ENCODE data around the gene MRPL28. TPM values are rescaled to one million over a fixed set of nuclear protein-coding genes. Genes with fewer than 3 reads are reported as not detected.

Gene MRPL28
- total RNA-seq, 2 experiments from 2014 or later: 68.3 to 74.0 TPM

DNA sequence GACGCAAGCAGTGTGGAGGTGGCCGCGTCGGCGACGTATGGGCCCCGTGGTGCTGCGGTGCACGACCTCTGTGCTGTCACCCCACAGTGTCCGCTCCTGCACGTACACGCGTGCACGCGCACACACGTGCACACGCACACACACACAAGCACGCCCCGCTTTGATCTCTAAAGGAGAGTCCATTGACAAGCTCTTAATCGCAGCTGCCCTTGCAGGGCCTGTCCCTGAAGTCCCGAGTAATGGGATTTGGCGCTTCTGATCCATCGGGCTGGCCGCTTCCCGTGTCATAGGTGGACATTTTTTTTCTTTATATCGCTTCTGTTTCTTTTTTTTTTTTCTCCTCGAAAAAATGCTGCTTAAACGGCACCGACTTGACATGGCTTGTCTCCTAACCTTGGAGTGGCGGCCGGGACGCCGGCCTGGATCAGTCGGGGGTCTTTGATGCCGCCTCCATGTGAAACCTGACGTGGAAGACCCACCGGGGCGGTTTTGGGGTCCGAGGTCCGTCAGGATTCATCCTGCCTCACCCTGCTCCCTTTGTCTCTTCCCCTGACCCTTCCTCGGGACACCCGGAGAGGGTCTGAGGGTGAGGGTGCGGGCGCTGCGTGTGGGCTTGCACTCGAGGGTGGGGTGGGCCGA, 9.5 kb downstream of the MRPL28 start:
- CTCF ChIA-PET: interaction anchor here (1.0 to 3.1 kb wide), 10 partner anchors 10 to 295 kb away, joined by 4 to 17 read pairs (median 6); partner anchors contain the start of gene MRPL28
- H3K27ac Mint-ChIP-seq: no peak overlapping the region
- H3K4me3 Mint-ChIP-seq: no peak overlapping the region
- no peak for DNase-seq
- H3K4me1 Mint-ChIP-seq (ENCODE audit: low read depth): peaks cover 4% of the 10 kb centered on the region
- intact Hi-C loops (cut with micrococcal nuclease): no loop called here
- no peaks in the 10 kb centered on the region for H3K36me3 Mint-ChIP-seq (ENCODE audit: low read depth)
- H3K27me3 Mint-ChIP-seq (ENCODE audit: low read depth): no peaks in the 10 kb centered on the region
- no peaks in the 10 kb centered on the region for H3K9me3 Mint-ChIP-seq

DNA sequence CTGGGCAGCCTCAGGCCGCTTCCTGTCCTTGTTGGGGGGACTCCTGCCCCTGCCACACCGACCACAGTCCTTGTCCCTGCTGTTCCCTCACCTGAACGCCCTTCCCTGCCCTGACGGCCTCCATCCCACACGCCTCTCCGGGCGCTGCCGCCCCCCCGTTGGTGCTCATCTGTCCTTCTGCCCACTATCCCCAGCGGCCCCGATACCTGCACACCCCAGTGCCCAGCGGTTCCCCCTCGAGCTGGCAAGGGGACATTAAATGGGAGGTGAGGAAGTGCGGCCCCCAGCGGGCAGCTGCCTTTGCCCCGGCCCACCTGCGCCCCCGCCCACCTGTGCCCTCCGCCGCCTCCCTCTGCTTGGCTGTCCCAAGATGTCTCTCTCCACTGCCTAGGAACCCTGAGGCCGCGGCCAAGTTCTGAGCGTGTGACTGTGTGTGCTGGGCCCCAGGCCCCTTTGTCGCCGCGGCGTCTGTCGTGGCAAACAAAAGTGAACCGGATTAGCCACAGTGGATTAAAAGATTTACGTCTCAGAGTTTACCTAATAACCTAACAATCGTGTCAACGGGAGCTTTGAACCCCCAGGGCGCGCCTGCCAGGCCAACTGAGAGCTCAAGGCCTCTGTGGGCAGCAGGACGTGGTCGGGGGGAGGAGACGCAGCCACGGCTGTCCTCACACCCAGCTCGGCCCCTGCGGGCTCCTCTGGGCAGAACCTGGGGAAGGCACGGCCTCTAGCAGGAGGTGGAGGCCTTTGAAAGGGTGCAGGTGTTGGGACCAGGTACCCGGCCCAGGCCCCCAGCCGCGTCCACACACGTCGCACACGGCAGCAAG, 10.3 kb downstream of the MRPL28 start:
- no peaks in the 10 kb centered on the region for H3K36me3 Mint-ChIP-seq (ENCODE audit: low read depth)
- intact Hi-C loops (cut with micrococcal nuclease): no loop called here
- no peak overlapping the region for H3K27ac Mint-ChIP-seq
- no peaks in the 10 kb centered on the region for H3K9me3 Mint-ChIP-seq
- DNase-seq: no peak
- CTCF ChIA-PET: interaction anchor here (1.4 to 3.1 kb wide), 2 partner anchors 132 to 294 kb away, joined by 5 to 13 read pairs; no protein-coding TSS in a partner anchor
- no peaks in the 10 kb centered on the region for H3K27me3 Mint-ChIP-seq (ENCODE audit: low read depth)
- H3K4me3 Mint-ChIP-seq: no peak overlapping the region
- H3K4me1 Mint-ChIP-seq (ENCODE audit: low read depth): peaks cover 10% of the 10 kb centered on the region

DNA sequence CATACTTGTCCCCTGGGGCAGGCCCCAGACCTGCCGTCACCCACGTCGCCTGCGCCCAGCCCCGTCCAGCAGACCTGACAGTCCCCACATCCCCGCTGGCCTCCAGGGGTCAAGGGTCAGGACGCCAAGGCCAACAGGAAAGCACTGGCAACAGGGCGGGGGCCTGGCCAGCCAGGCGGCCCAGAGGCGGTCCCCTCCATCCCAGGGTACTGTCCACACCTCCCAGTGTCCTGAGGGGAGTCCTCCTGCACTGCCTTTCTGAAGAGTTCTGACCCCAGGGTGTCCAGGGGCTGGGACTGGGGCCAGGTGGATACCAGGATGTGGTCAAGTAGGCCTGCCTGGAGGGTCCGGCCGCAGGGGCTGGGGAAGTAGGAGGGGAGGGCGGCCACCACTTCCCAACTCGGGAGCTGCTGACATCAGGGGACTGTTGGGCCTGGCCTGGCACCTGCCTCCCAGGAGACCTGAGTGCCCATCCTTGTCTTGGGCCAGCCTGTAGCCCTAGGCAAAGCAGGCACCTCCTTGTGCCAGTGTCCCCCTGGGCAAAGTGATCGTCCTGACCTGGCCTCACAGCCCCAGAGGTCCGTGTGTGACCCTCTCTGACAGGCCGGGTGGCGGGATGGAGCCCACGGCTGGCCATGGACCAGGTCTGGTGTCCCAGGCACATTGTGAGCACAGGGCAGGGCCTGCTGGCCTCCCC, 11.1 kb downstream of the MRPL28 start:
- Mint-ChIP-seq H3K4me1 (ENCODE audit: low read depth) (peaks cover 16% of the 10 kb centered on the region), H3K27ac (no peak overlapping the region), H3K36me3 (ENCODE audit: low read depth) (no peaks in the 10 kb centered on the region), H3K27me3 (ENCODE audit: low read depth) (no peaks in the 10 kb centered on the region), H3K9me3 (no peaks in the 10 kb centered on the region), H3K4me3 (no peak overlapping the region)
- CTCF ChIA-PET: no interaction called here
- intact Hi-C loops (cut with micrococcal nuclease): no loop called here
- no peak for DNase-seq

DNA sequence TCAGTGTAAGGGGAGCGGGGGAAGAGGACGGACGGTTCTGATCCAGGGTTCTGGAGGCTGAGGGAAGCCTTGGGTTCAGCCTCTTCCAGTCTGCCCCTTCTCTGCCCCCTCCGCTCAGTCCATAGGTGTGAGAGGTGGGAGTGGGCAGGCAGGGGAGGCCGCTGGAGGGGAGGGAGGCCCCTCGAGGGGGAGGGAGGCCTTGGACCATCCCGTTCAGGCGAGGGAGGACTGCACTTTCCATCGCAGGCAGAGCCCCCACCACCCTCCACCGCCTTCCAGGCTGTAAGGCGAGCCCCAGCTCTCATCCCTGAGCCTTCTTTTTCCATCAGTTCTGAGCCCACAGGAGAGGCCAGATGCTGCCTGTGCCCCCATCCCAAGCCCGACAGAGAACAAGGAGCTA, 13.6 kb downstream of the MRPL28 start:
- H3K4me1 Mint-ChIP-seq (ENCODE audit: low read depth): peaks cover 18% of the 10 kb centered on the region
- H3K9me3 Mint-ChIP-seq: no peaks in the 10 kb centered on the region
- no peak overlapping the region for H3K4me3 Mint-ChIP-seq
- CTCF ChIA-PET: interaction anchor here (1.1 kb wide), 1 partner anchor 251 kb away, joined by 3 read pairs; no protein-coding TSS in a partner anchor
- H3K36me3 Mint-ChIP-seq (ENCODE audit: low read depth): no peaks in the 10 kb centered on the region
- no peak for DNase-seq
- H3K27ac Mint-ChIP-seq: no peak overlapping the region
- no peaks in the 10 kb centered on the region for H3K27me3 Mint-ChIP-seq (ENCODE audit: low read depth)
- intact Hi-C loops (cut with micrococcal nuclease): no loop called here

DNA sequence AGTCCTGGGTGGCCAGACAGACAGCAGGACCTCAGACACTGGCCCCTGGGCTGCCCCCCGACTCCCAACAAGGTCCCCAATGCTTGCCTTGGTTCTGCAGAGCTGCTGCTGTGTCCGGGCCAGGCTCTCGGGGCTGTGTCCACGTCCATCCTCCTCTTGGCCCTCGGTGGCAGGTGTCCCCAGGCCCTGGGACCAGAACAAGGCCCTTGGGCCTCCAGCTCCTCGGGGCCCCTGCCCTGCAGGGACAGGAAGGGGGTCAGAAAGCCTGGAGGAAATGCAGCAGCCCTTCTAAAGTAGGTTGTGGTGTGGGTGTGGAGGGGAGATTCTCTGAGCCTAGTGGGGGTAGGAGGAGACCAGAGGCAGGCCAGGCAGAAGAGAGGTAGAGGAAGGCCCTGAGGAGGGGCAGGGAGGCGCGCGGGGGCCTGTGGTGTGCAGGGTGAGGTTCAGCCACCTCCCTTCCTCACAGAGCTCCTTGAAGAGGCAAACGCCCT, 15.3 kb downstream of the MRPL28 start:
- H3K27me3 Mint-ChIP-seq (ENCODE audit: low read depth): no peaks in the 10 kb centered on the region
- intact Hi-C loops (cut with micrococcal nuclease): loop anchor here (5.0 kb wide), 1 partner anchor 103 kb away; no protein-coding TSS in a partner anchor

DNA sequence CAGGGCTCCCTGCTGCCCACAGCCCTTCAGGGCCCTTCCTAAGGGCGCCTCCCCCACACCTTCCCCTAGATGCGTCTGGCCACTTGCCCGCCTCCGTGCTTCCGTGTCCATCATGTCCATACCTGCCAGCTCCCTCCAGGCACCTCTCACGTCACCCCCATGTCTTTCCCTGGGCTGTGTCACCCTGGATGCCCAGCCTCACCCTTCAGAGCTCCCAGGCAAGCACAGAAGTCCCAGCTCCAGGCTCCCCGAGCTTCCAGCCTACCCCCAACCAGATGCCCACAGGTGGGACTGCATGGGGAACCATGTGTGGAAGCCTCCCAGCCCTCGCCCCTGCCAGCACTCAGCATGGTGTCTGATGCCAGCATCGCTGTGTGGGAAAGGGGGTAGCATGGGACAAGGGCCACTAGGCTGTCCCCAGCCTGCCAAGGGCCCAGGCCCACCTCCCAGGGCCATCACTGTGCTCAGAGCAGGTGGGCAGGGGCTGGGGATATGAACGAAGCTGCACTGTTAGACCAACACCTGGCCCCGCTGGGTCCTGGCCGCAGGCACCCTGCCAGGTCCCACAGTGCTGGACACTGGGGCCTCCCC, 16.0 kb downstream of the MRPL28 start:
- Mint-ChIP-seq H3K27ac (no peak overlapping the region), H3K36me3 (ENCODE audit: low read depth) (peaks cover 4% of the 10 kb centered on the region), H3K9me3 (no peaks in the 10 kb centered on the region), H3K4me3 (no peak overlapping the region), H3K4me1 (ENCODE audit: low read depth) (peaks cover 37% of the 10 kb centered on the region), H3K27me3 (ENCODE audit: low read depth) (no peaks in the 10 kb centered on the region)
- CTCF ChIA-PET: interaction anchor here (1.5 kb wide), 1 partner anchor 258 kb away, joined by 7 read pairs; no protein-coding TSS in a partner anchor
- no peak for DNase-seq
- intact Hi-C loops (cut with micrococcal nuclease): loop anchor here (5.0 kb wide), 1 partner anchor 102 kb away; no protein-coding TSS in a partner anchor

More for the DNA sequence above, 15.3 kb downstream of the MRPL28 start:
- peaks cover 4% of the 10 kb centered on the region for H3K36me3 Mint-ChIP-seq (ENCODE audit: low read depth)
- CTCF ChIA-PET: interaction anchor here (1.5 kb wide), 1 partner anchor 258 kb away, joined by 7 read pairs; no protein-coding TSS in a partner anchor
- no peak for DNase-seq
- H3K4me1 Mint-ChIP-seq (ENCODE audit: low read depth): peaks cover 31% of the 10 kb centered on the region
- H3K27ac Mint-ChIP-seq: no peak overlapping the region
- no peaks in the 10 kb centered on the region for H3K9me3 Mint-ChIP-seq
- H3K4me3 Mint-ChIP-seq: no peak overlapping the region

DNA sequence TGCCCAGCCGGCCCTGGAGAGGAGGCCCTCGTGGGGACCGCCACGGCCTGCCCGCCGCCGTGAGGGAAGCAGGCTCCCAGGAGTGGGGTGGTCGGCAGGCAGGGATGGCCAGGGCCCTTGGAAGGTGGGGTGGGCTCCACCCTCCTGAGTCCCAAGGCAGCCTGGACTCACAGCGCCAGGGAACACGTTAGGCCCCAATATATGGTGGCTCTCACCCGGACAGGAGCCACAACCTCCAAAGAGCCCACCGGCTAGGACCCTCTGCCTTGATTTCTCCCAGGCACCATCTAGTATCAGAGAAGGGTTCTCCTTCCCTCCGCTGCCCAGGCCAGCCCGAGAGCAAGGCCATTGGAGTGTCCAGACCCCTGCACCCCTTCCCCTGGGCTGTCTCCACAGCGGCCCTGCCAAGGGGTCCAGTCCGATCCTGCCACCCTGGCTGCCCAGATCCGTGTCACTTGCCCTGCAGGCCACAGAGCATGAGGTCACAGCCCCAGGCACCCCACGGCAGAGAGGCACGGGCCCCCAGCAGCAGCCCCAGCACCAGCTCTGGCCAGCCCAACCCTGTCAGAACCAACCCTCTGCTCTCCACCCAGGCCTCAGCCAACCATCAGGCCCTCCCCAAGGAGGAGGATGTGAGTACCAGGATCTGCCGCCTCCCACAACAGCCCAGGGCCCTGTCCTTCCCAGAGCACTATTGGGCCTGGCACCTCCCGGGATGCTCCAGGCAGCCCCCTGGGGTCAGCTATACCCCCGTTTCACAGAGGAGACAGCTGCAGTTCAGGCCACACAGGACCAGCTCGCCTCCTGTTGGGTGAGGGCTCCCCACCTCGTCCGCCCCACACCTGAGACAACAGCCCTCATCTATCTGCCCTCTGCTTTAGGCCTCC, 16.7 kb downstream of the MRPL28 start:
- intact Hi-C loops (cut with micrococcal nuclease): loop anchor here (1.0 to 5.0 kb wide), 3 partner anchors 17 to 101 kb away; partner anchors contain the start of genes DECR2 and MRPL28
- H3K27me3 Mint-ChIP-seq (ENCODE audit: low read depth): no peaks in the 10 kb centered on the region
- CTCF ChIA-PET: interaction anchor here (1.0 kb wide), 1 partner anchor 247 kb away, joined by 3 read pairs; no protein-coding TSS in a partner anchor
- H3K27ac Mint-ChIP-seq: no peak overlapping the region
- H3K4me1 Mint-ChIP-seq (ENCODE audit: low read depth): peaks cover 41% of the 10 kb centered on the region
- peaks cover 4% of the 10 kb centered on the region for H3K36me3 Mint-ChIP-seq (ENCODE audit: low read depth)
- no peaks in the 10 kb centered on the region for H3K9me3 Mint-ChIP-seq
- H3K4me3 Mint-ChIP-seq: no peak overlapping the region
- no peak for DNase-seq

DNA sequence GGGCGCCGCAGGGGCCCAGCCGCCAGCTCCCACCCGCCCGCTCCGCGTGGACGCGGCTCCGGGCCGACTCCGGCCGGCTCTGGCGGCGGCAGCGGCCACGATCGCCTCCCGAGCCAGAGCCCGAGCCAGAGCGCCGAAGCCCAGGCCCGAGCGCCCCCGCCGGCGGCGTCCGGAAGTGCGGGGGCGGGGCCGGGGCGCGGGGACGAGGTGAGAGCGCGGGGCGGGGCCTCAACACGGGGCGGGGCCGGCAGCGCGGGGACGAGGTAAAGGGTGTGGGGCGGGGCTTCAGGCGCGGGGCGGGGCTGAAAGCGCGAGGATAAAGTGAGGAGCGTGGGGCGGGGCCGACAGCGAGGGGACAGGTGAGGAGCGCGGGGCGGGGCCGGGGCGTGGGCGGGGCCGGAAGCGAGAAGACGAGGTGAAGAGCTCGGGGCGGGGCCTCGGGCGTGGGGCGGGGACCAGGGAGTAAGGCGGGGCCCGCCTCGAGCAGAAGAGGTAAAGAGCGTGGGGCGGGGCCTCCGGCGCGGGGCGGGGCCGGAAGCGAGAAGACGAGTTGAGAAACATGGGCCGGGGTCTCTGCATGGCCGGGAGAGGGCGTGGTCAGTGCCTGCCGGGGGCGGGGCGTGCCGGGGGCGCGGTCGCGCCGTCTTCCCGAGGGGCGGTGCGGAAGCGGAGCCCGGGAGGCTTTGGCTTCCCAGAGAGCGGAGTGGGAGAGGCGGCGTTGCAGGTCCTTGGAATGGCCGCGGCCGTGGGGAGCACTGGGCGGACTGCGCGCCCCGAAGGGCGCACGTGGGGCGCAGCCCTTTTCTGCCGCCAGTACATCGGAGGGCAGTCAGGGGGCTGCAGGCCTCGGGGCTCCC, 17.6 kb downstream of the MRPL28 start, which contains the start of gene AXIN1:
Gene AXIN1 (minus strand): TSS at position 177 of the 857 bp plus-strand sequence. CDS start 5,698 bp downstream, outside the sequence.
- Mint-ChIP-seq H3K4me1 (ENCODE audit: low read depth) (peaks cover 48% of the 10 kb centered on the region), H3K36me3 (ENCODE audit: low read depth) (peaks cover 4% of the 10 kb centered on the region), H3K27me3 (ENCODE audit: low read depth) (no peaks in the 10 kb centered on the region), H3K27ac (peak within 1 kb of the TSS; percentile 82), H3K9me3 (no peaks in the 10 kb centered on the region), H3K4me3 (peak within 1 kb of the TSS; percentile 91)
- CTCF ChIA-PET: interaction anchor here (1.0 kb wide), 2 partner anchors 10 to 246 kb away, joined by 3 read pairs; no protein-coding TSS in a partner anchor
- DNase-seq: peak; percentile 100
- intact Hi-C loops (cut with micrococcal nuclease): loop anchor here (1.0 to 5.0 kb wide), 6 partner anchors 18 to 175 kb away; partner anchors contain the start of genes CAPN15, DECR2 and MRPL28

DNA sequence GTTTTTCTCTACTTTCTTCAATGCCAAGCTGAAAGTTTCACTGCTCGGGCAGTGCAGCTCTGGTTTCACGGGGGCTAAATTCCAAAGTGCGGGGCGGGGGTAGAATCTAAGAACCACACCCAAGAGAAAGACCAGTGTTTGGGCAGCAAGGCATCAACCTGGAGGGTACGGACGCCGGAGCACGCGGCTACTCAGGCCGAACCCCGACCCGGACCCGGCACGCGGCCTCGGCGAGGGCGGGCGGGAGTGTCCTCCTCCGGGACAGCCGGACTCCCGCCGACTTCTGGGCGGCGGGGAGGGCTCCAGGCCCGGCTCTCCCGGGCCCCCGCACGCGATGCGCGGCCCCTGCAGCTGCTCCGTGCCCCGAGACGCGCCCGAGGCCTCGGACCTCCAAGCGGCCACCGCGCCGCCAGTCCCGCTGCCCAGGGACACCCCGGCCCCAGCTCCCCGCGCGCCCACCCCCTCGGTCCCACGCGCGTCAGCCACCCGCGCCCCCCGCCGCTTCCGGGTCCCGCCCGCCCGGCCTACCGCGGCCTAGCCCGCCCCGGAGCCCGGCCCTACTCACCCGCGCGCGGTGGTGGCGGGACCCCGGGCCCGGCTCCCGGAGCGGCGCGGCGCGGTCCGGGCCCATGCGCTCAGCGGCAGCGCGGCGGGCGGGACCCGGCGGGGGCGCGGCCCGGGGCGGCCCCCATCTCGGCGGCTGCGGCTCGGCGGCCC, 18.4 kb downstream of the MRPL28 start:
- CTCF ChIA-PET: interaction anchor here (1.0 kb wide), 2 partner anchors 10 to 245 kb away, joined by 3 read pairs; no protein-coding TSS in a partner anchor
- no peak for DNase-seq

More for the DNA sequence above, 18.4 kb downstream of the MRPL28 start:
- peaks cover 4% of the 10 kb centered on the region for H3K36me3 Mint-ChIP-seq (ENCODE audit: low read depth)
- peaks cover 54% of the 10 kb centered on the region for H3K4me1 Mint-ChIP-seq (ENCODE audit: low read depth)
- intact Hi-C loops (cut with micrococcal nuclease): loop anchor here (1.0 to 5.0 kb wide), 5 partner anchors 27 to 175 kb away; partner anchors contain the start of genes CAPN15 and DECR2
- no peaks in the 10 kb centered on the region for H3K27me3 Mint-ChIP-seq (ENCODE audit: low read depth)
- no peaks in the 10 kb centered on the region for H3K9me3 Mint-ChIP-seq
- peak overlapping the region; percentile 82 for H3K27ac Mint-ChIP-seq
- peak overlapping the region; percentile 91 for H3K4me3 Mint-ChIP-seq

Measured in activated naive CD4-positive, alpha-beta T cell treated with anti-CD3 and anti-CD28 coated beads for 36 hours (primary cell).